H1 (cell line): ENCODE measurements around the gene SPDYA. TPM values are rescaled to one million over a fixed set of nuclear protein-coding genes. Genes with fewer than 3 reads are reported as not detected.

ENCODE experiments used
- CTCF ChIA-PET: fragments of 300-600 bp; sonication (Branson Sonifier 250); formaldehyde crosslinking; loops from one replicate; lab custom pipeline; 2021; ENCODE audit not compliant: partially characterized antibody; lab: Charles Lee
- POLR2A ChIA-PET: fragments of 300-600 bp; sonication (Branson Sonifier 250); formaldehyde crosslinking; loops from one replicate; lab custom pipeline; 2021; ENCODE audit warnings: inconsistent platforms; ENCODE audit not compliant: partially characterized antibody; lab: Charles Lee
- DNase-seq, 2 experiments: peaks; one replicate each; pipeline versions ENCODE4 v3.0.0 to v3.0.0-alpha.2; 2010 to 2022; ENCODE audit warnings: low spot score in 2 of 2, low read depth in 1 of 2, mixed read lengths in 1 of 2
- FAIRE-seq: peaks from 2 replicates; lab custom pipeline; 2011; peaks lifted over from hg19 to GRCh38; lab: Jason Lieb, UNC
- H2AFZ ChIP-seq: 2 replicates; pipeline ENCODE4 v1.8.1; 2012; ENCODE audit warnings: low read length, inconsistent platforms
- H2AK5ac ChIP-seq: 2 replicates; pipeline ENCODE4 v1.6.1; 2013; ENCODE audit warnings: low read depth, low read length
- H2BK120ac ChIP-seq: replicated peaks from 2 replicates; pipeline ENCODE3; 2013; ENCODE audit warnings: low read depth, low read length, inconsistent platforms
- H2BK12ac ChIP-seq: 2 replicates; pipeline ENCODE4 v1.6.1; 2013; ENCODE audit warnings: low read depth, low read length
- H2BK15ac ChIP-seq: 2 replicates; pipeline ENCODE4 v1.6.1; 2013; ENCODE audit warnings: low read length
- H2BK20ac ChIP-seq: 2 replicates; pipeline ENCODE4 v1.6.1; 2013; ENCODE audit warnings: low read length
- H2BK5ac ChIP-seq: 2 replicates; pipeline ENCODE4 v1.6.1; 2013; ENCODE audit warnings: low read depth, low read length
- H3K14ac ChIP-seq: 2 replicates; pipeline ENCODE4 v1.6.1; 2013; ENCODE audit warnings: inconsistent platforms; ENCODE audit not compliant: insufficient read length
- H3K18ac ChIP-seq: 2 replicates; pipeline ENCODE4 v1.6.1; 2013; ENCODE audit warnings: low read length; ENCODE audit errors: extremely low read depth
- H3K23ac ChIP-seq: 2 replicates; pipeline ENCODE4 v1.6.1; 2013; ENCODE audit warnings: inconsistent platforms; ENCODE audit not compliant: insufficient read length
- H3K23me2 ChIP-seq: 2 replicates; pipeline ENCODE4 v1.6.1; 2013; ENCODE audit warnings: low read depth, low read length
- H3K27ac ChIP-seq: 2 replicates; pipeline ENCODE4 v1.6.1; 2011; ENCODE audit warnings: low read depth, low read length, inconsistent platforms
- H3K27me3 ChIP-seq, 4 experiments: replicated peaks in 1 of 4; 1 replicate in 1 of 4; 2 replicates in 3 of 4; pipeline versions ENCODE4 v1.6.1 to v1.8.1; 2011 to 2013; ENCODE audit warnings: low read length in 3 of 4, mild to moderate bottlenecking in 3 of 4, inconsistent platforms in 2 of 4, mixed read lengths in 2 of 4, moderate library complexity in 1 of 4; ENCODE audit not compliant: control insufficient read depth in 3 of 4, insufficient read depth in 3 of 4; ENCODE audit errors: extremely low read depth in 1 of 4
- H3K36me3 ChIP-seq, 4 experiments: 2 replicates each; pipeline versions ENCODE4 v1.6.1 to v1.8.1; 2011 to 2013; ENCODE audit warnings: mild to moderate bottlenecking in 4 of 4, low read length in 3 of 4, moderate library complexity in 2 of 4, control low read depth in 1 of 4, inconsistent platforms in 1 of 4; ENCODE audit not compliant: insufficient read depth in 4 of 4, control insufficient read depth in 2 of 4
- H3K4ac ChIP-seq: replicated peaks from 2 replicates; pipeline ENCODE3; 2013; ENCODE audit warnings: low read length, low read depth, mixed read lengths, inconsistent platforms; ENCODE audit not compliant: insufficient read length
- H3K4me1 ChIP-seq, 4 experiments: replicated peaks in 1 of 4; 1 replicate in 1 of 4; 2 replicates in 3 of 4; pipeline versions ENCODE4 v1.6.1 to v1.8.1; 2011 to 2013; ENCODE audit warnings: low read length in 3 of 4, inconsistent platforms in 2 of 4, mixed read lengths in 1 of 4; ENCODE audit not compliant: insufficient read depth in 4 of 4, control insufficient read depth in 3 of 4
- H3K4me2 ChIP-seq, 2 experiments: 2 replicates each; pipeline versions ENCODE4 v1.6.1 to v1.8.1; 2011 to 2013; ENCODE audit warnings: low read depth in 2 of 2, low read length in 2 of 2, control low read depth in 1 of 2, inconsistent platforms in 1 of 2, mild to moderate bottlenecking in 1 of 2; ENCODE audit not compliant: insufficient read depth in 1 of 2
- H3K4me3 ChIP-seq, 4 experiments: fragments of 200-600, 300-600 bp in 1 of 4; sonication (generic), shearing (Covaris generic), sonication (Bioruptor Twin) in 1 of 4; 2 replicates each; pipeline versions ENCODE4 v1.5.1 to v1.8.1; 2011 to 2016; ENCODE audit warnings: low read length in 4 of 4, low read depth in 3 of 4, control low read depth in 2 of 4, inconsistent platforms in 2 of 4, mild to moderate bottlenecking in 2 of 4, mixed read lengths in 1 of 4, moderate library complexity in 1 of 4; ENCODE audit not compliant: insufficient read depth in 2 of 4; ENCODE audit errors: extremely low read depth in 1 of 4
- H3K56ac ChIP-seq: replicated peaks from 2 replicates; pipeline ENCODE3; 2013; ENCODE audit warnings: low read depth, mild to moderate bottlenecking, mixed read lengths, low read length, inconsistent platforms; ENCODE audit not compliant: insufficient read length
- H3K79me1 ChIP-seq: 2 replicates; pipeline ENCODE4 v1.6.1; 2013; ENCODE audit warnings: low read depth, low read length, control low read depth
- H3K79me2 ChIP-seq, 2 experiments: 2 replicates each; pipeline versions ENCODE4 v1.6.1 to v1.8.1; 2012 to 2013; ENCODE audit warnings: low read length in 2 of 2, mild to moderate bottlenecking in 2 of 2, inconsistent platforms in 1 of 2; ENCODE audit not compliant: insufficient read depth in 2 of 2, control insufficient read depth in 1 of 2
- H3K9ac ChIP-seq, 4 experiments: replicated peaks in 1 of 4; 1 replicate in 1 of 4; 2 replicates in 3 of 4; pipeline versions ENCODE4 v1.6.1 to v1.8.1; 2011 to 2013; ENCODE audit warnings: low read depth in 3 of 4, low read length in 3 of 4, control low read depth in 2 of 4, mild to moderate bottlenecking in 2 of 4, moderate library complexity in 2 of 4, inconsistent platforms in 1 of 4; ENCODE audit errors: extremely low read depth in 1 of 4
- H3K9me3 ChIP-seq, 2 experiments: 2 replicates each; pipeline versions ENCODE4 v1.6.1 to v1.8.1; 2012 to 2013; ENCODE audit warnings: mild to moderate bottlenecking in 2 of 2, moderate library complexity in 2 of 2, control low read depth in 1 of 2, inconsistent platforms in 1 of 2, low read depth in 1 of 2, low read length in 1 of 2, mixed read lengths in 1 of 2; ENCODE audit not compliant: insufficient read depth in 2 of 2
- H4K20me1 ChIP-seq, 2 experiments: replicated peaks in 1 of 2; 2 replicates each; pipeline versions ENCODE3 to v1.8.1; 2011 to 2013; ENCODE audit warnings: inconsistent platforms in 2 of 2, low read length in 2 of 2, mild to moderate bottlenecking in 1 of 2; ENCODE audit not compliant: insufficient read depth in 2 of 2, control insufficient read depth in 1 of 2
- H4K5ac ChIP-seq: 2 replicates; pipeline ENCODE4 v1.6.1; 2013; ENCODE audit warnings: low read length, low read depth, mixed read lengths, inconsistent platforms; ENCODE audit not compliant: insufficient read length
- H4K8ac ChIP-seq: 2 replicates; pipeline ENCODE4 v1.8.0; 2013; ENCODE audit warnings: mild to moderate bottlenecking, moderate library complexity, low read length, inconsistent platforms; ENCODE audit not compliant: insufficient read depth; ENCODE audit errors: extremely low read depth
- H4K91ac ChIP-seq: replicated peaks from 2 replicates; pipeline ENCODE3; 2013; ENCODE audit warnings: low read length, mixed read lengths, inconsistent platforms; ENCODE audit not compliant: insufficient read length
- BRCA1 ChIP-seq: IDR thresholded peaks from 2 replicates; pipeline ENCODE4 v1.6.1; 2012; ENCODE audit warnings: low read depth, low read length, improper control_type of control experiment
- CREB1 ChIP-seq: IDR thresholded peaks from 2 replicates; pipeline ENCODE4 v1.6.1; 2012; ENCODE audit warnings: inconsistent platforms
- RBBP5 ChIP-seq: IDR thresholded peaks from 2 replicates; pipeline ENCODE4 v1.7.1; 2012; ENCODE audit warnings: low read depth, mild to moderate bottlenecking, inconsistent platforms, low read length, moderate library complexity, borderline replicate concordance
- SIN3A ChIP-seq, 2 experiments: IDR thresholded peaks in 1 of 2; conservative IDR thresholded peaks in 1 of 2; 2 replicates each; pipeline ENCODE4 v1.6.1; 2011 to 2012; ENCODE audit warnings: low read length in 2 of 2, improper control_type of control experiment in 1 of 2, low read depth in 1 of 2, mild to moderate bottlenecking in 1 of 2
- SP4 ChIP-seq: IDR thresholded peaks from 2 replicates; pipeline ENCODE4 v1.6.1; 2012; ENCODE audit warnings: low read length, inconsistent platforms
- TCF12 ChIP-seq: IDR thresholded peaks from 2 replicates; pipeline ENCODE4 v1.6.1; 2011; ENCODE audit warnings: low read depth, mild to moderate bottlenecking, low read length
- WGBS, 2 experiments: shearing (Covaris generic) in 1 of 2; methylation state at CpG; one replicate each; pipeline versions ENCODE4 v1.1.6 to v1.1.7; 2013 to 2015; ENCODE audit warnings: low lambda C conversion rate in 2 of 2, mixed read lengths in 2 of 2, inconsistent platforms in 1 of 2, low coverage in 1 of 2, missing lambda C conversion rate in 1 of 2; ENCODE audit not compliant: insufficient replicate concordance in 2 of 2, insufficient coverage in 1 of 2, insufficient read length in 1 of 2; ENCODE audit errors: extremely low coverage in 1 of 2, missing lambda C conversion rate in 1 of 2; 5-methylcytosine and 5-hydroxymethylcytosine counted together
- polyA plus RNA-seq, 7 experiments: library from polyadenylated mRNA; depleted of rRNA in 3 of 7; stranded (reverse) in 5 of 7; unstranded in 2 of 7; fragments of >200 nt in 5 of 7; fragments of 200-250 nt in 2 of 7; gene quantifications; 1 replicate in 5 of 7; 2 replicates in 1 of 7; 4 replicates in 1 of 7; pipeline versions ENCODE4 v1.2.1 to v1.2.3, GENCODE V29; 2011 to 2013; ENCODE audit warnings: missing spikeins in 2 of 7, mixed read lengths in 2 of 7
- total RNA-seq: library from RNA; stranded (reverse); fragmentation: NEBNext Ultra II Directional; extraction: Animal tissue kit (Norgen Biotek cat#: 25700); gene quantifications from 2 replicates; pipeline ENCODE4 v1.2.1, GENCODE V29; 2021
- TF ChIP-seq, protein P1 (sequence below): IDR thresholded peaks from 2 replicates; pipeline ENCODE4 v1.6.1; 2012; ENCODE audit warnings: inconsistent platforms

SPDYA gene
- total and polyA plus RNA-seq, 2 of the 8 experiments (the other 6 are each of a cell fraction or from before 2014, with no cell fraction given): 0.12 to 0.35 TPM

DNA sequence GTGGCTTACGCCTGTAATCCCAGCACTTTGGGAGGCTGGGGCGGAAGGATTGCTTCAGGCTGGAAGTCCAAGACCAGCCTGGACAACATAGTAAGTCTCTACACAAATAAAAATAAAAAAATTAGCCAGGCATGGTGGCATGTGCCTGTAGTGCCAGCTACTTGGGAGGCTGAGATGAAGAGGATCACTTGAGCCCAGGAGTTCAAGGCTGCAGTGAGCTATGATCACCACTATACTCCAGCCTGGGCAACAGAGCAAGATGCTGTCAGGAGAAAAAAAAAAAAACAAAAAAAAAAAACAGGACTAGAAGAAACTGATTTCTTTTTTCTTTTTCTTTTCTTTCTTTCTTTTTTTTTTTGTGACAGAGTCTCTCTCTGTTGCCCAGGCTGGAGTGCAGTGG is 13.6 kb downstream of the SPDYA start:
- no peak for TF ChIP-seq CREB1
- no peak for TF ChIP-seq RBBP5
- TF ChIP-seq, protein P1, sequence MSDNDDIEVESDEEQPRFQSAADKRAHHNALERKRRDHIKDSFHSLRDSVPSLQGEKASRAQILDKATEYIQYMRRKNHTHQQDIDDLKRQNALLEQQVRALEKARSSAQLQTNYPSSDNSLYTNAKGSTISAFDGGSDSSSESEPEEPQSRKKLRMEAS: no peak
- no peak for TF ChIP-seq SIN3A (conservative IDR thresholded peaks at IDR 0.05 in 1 of 2, IDR thresholded peaks at IDR 0.05 in 1 of 2; ENCODE audit: low read depth in 1 of 2, low read length in 2 of 2)
- TF ChIP-seq SP4: no peak
- TF ChIP-seq TCF12: no peak
- no peak for TF ChIP-seq BRCA1
- 92% methylated on average over 2 of the region's 2 CpGs; no CpG with 5 or more reads in 1 of the 2 experiments for WGBS, 2 experiments
- H3K79me2 ChIP-seq: no peaks in the 10 kb centered on the region
- H4K20me1 ChIP-seq: no peaks in the 10 kb centered on the region
- H3K4me1 ChIP-seq: no peaks in the 10 kb centered on the region
- no peak overlapping the region for H3K4me3 ChIP-seq
- H3K23ac ChIP-seq: no peak overlapping the region
- ChIA-PET CTCF (interaction anchor here (0.6 to 2.5 kb wide), 4 partner anchors 12 to 832 kb away, joined by 3 to 7 read pairs (median 4); no protein-coding TSS in a partner anchor), POLR2A (interaction anchor here (1.5 kb wide), 1 partner anchor 45 kb away, joined by 4 read pairs; no protein-coding TSS in a partner anchor)
- no peak overlapping the region for H2BK20ac ChIP-seq
- no peaks in the 10 kb centered on the region for H3K9me3 ChIP-seq
- no peak overlapping the region for H2BK15ac ChIP-seq
- no peak overlapping the region for H3K18ac ChIP-seq
- no peaks in the 10 kb centered on the region for H3K27me3 ChIP-seq
- H3K23me2 ChIP-seq: no peaks in the 10 kb centered on the region
- no peak overlapping the region for H3K4me2 ChIP-seq
- H3K36me3 ChIP-seq: no peaks in the 10 kb centered on the region
- no peaks in the 10 kb centered on the region for H3K79me1 ChIP-seq
- H2BK5ac ChIP-seq: no peak overlapping the region
- H2BK12ac ChIP-seq: no peak overlapping the region
- FAIRE-seq (no peak), DNase-seq (no peak)
- no peak overlapping the region for H3K14ac ChIP-seq
- H2AFZ ChIP-seq: no peak overlapping the region
- no peak overlapping the region for H4K8ac ChIP-seq
- no peak overlapping the region for H2AK5ac ChIP-seq
- H4K5ac ChIP-seq: no peak overlapping the region
- H3K27ac ChIP-seq: no peak overlapping the region
- H3K9ac ChIP-seq: no peak overlapping the region
- no peak overlapping the region for H4K91ac ChIP-seq
- no peak overlapping the region for H2BK120ac ChIP-seq
- H3K4ac ChIP-seq: no peak overlapping the region
- no peak overlapping the region for H3K56ac ChIP-seq
